ENCODE data around the gene TMX3. TPM values are rescaled to one million over a fixed set of nuclear protein-coding genes. Genes with fewer than 3 reads are reported as not detected.

Gene TMX3
- 102 and 112 TPM in 2 replicates for total RNA-seq

GRCh38 chr18:68714712-68715496 is at the start of gene TMX3:
TSS of gene TMX3 (minus strand) at chr18:68715108. CDS start at chr18:68714981, 127 bp downstream.

Other genes with a start within 250 kb of the TMX3 start
- 38.7 and 46.2 TPM in 2 replicates for gene CCDC102B, start 83.0 kb upstream of the TMX3 start, total RNA-seq